Effector memory CD4-positive, alpha-beta T cell (primary cell): ENCODE results near the gene HMGN4.

Experiments
- DNase-seq, 3 donors: peaks; one replicate each; pipeline ENCODE4 v3.0.0-alpha.2; 2020
- H3K27ac ChIP-seq: 2 replicates; pipeline ENCODE4 v1.7.0; 2013; ENCODE audit warnings: mild to moderate bottlenecking, low read length, moderate library complexity; ENCODE audit not compliant: insufficient read depth, poor library complexity, severe bottlenecking
- H3K27me3 ChIP-seq: replicated peaks from 2 replicates; pipeline ENCODE4 v1.7.0; 2013; ENCODE audit warnings: mild to moderate bottlenecking, low read length; ENCODE audit not compliant: insufficient read depth, control insufficient read depth, poor library complexity, severe bottlenecking
- H3K36me3 ChIP-seq: 2 replicates; pipeline ENCODE4 v1.7.0; 2013; ENCODE audit warnings: mild to moderate bottlenecking, low read length, moderate library complexity; ENCODE audit not compliant: control insufficient read depth, insufficient read depth
- H3K4me1 ChIP-seq: 2 replicates; pipeline ENCODE4 v1.7.0; 2013; ENCODE audit warnings: low read length, mild to moderate bottlenecking; ENCODE audit not compliant: control insufficient read depth, insufficient read depth, poor library complexity, severe bottlenecking
- H3K4me3 ChIP-seq: 2 replicates; pipeline ENCODE4 v1.7.0; 2013; ENCODE audit warnings: low read length, low read depth, mild to moderate bottlenecking; ENCODE audit not compliant: insufficient read depth, poor library complexity, severe bottlenecking
- H3K9me3 ChIP-seq: 2 replicates; pipeline ENCODE4 v1.7.0; 2013; ENCODE audit warnings: mild to moderate bottlenecking, low read length, moderate library complexity; ENCODE audit not compliant: control insufficient read depth

The HMGN4 gene

DNA sequence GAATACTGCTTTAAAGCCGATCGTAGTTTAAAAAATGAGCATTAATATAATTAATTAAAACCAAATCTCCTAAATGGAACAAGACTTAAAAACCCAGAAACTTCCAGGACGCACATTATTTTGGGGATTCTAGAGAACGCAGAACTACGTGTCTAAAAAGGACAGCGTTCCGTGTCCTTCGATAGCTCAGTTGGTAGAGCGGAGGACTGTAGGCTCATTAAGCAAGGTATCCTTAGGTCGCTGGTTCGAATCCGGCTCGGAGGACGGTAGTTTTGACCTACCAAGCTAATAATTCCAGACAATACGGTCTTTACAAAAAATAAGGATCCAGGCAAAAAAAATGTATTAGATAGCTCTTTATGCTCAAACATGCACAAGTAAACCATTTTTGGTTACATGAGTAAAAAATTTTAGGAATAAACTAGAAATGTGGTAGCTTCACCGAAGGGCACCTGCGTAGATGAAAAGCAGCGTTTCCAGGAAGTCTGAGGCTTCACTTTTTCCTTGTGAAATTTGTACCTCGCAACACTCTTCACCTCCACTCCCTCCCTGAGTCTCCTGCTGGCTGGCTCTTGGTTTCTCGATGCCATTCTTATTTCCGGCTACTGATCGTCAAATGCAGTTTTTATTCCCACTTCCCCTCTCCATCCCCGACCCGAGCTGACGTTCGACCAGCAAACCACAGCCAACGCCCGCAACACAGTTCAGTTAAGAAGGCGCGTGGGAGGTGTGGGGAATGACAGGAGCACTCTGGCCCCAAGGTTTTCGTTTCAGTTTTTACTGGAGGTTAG, 39.0 kb downstream of the HMGN4 start:
- Histone ChIP-seq H3K27me3 (no peaks in the 10 kb centered on the region), H3K36me3 (no peaks in the 10 kb centered on the region), H3K9me3 (no peaks in the 10 kb centered on the region), H3K4me1 (no peaks in the 10 kb centered on the region), H3K4me3 (peak overlapping the region; percentile 38), H3K27ac (no peak overlapping the region)
- DNase-seq: peak in 1 of 3 donors; percentile 52

DNA sequence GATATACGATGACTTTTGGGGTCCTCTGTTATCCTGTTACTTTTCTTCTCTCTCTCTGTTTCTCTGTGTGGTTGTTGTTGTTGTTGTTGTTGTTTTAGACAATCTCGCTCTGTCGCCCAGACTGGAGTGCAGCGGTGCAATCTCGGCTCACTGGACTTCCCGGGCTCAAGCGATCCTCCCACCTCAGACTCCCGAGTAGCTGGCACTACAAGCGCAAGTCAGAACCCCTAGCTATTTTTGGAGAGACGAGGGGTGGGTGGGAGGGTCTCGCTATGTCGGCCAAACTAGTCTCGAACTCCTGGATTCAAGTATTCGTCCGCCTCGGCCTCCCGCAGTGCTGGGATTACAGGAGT, 39.5 kb downstream of the HMGN4 start:
- Histone ChIP-seq H3K36me3 (no peaks in the 10 kb centered on the region), H3K4me3 (peak overlapping the region; percentile 38), H3K4me1 (no peaks in the 10 kb centered on the region), H3K9me3 (no peaks in the 10 kb centered on the region), H3K27me3 (no peaks in the 10 kb centered on the region), H3K27ac (no peak overlapping the region)
- DNase-seq: no peak

DNA sequence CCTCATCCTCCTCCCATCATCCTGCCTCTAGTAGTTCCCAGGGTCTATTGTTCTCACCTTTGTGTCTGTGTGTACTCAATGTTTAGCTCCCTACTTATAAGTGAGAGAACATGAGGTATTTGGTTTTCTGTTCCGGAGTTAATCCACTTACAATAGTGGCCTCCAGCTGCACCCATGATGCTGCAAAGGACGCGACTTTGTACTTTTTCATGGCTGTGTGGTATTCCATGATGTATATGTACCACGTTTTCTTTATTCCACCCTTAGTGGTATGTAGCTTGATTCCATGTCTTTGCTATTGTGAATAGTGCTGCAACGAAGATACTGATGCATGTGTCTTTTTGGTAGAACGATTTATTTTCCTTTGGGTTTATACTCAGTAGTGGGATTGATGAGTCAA, 40.1 kb downstream of the HMGN4 start:
- Histone ChIP-seq H3K4me3 (no peak overlapping the region), H3K9me3 (no peaks in the 10 kb centered on the region), H3K27ac (no peak overlapping the region), H3K27me3 (no peaks in the 10 kb centered on the region), H3K4me1 (no peaks in the 10 kb centered on the region), H3K36me3 (no peaks in the 10 kb centered on the region)
- DNase-seq: no peak

DNA sequence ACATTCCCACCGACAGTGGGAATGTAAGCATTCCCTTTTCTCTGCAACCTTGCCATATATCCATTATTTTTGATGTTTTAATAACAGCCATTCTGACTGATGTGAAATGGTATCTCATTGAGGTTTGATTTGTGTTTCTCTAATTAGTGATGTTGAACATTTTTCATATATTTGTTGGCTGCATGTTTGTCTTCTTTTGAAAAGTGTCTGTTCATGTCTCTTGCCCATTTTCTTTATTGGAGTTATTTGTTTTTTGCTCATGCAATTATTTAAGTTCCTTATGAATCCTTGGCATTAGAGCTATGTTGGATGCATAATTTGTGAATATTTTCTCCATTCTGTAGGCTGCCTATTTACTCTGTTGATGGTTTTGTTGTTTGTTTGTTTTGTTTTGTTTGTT, 40.6 kb downstream of the HMGN4 start:
- H3K4me3 ChIP-seq: no peak overlapping the region
- no peaks in the 10 kb centered on the region for H3K27me3 ChIP-seq
- H3K4me1 ChIP-seq: no peaks in the 10 kb centered on the region
- H3K9me3 ChIP-seq: no peaks in the 10 kb centered on the region
- no peaks in the 10 kb centered on the region for H3K36me3 ChIP-seq
- no peak for DNase-seq
- H3K27ac ChIP-seq: no peak overlapping the region

DNA sequence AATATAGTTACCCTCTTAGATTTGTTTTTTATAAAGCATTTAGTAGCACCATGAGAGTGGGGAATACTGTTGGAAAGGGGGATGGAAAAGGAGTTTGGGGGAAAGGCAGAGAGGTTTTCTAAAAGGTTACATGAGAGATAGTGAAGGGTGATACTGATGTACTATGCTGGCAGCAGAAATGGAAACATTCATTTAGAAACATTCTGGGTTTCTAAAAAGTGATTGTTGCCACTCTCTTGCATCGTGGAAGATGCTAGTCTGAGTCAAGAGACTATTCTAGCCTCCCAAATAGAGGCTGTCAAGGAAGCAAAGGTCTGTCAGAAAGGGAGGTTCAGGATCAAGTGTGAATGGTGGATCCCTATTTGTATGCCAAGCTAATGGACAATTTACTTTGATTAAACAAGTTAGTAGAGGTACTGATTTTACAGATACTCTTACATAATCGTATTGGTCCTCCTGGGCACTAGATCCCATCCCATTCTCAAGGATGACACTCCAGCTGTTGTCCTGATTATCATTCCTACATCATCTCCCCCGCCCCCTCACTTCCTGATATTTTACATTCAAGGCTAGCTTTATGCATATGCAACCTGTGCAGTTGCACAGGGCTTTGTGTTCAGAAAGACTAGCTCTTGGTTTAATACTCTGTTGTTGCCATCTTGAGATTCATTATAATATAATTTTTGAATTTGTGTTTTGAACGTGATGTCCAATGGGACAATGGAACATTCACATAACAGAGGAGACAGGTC, 43.2 kb downstream of the HMGN4 start:
- no peaks in the 10 kb centered on the region for H3K4me1 ChIP-seq
- no peak overlapping the region for H3K27ac ChIP-seq
- no peak overlapping the region for H3K4me3 ChIP-seq
- H3K27me3 ChIP-seq: no peaks in the 10 kb centered on the region
- no peak for DNase-seq
- no peaks in the 10 kb centered on the region for H3K36me3 ChIP-seq
- no peaks in the 10 kb centered on the region for H3K9me3 ChIP-seq

DNA sequence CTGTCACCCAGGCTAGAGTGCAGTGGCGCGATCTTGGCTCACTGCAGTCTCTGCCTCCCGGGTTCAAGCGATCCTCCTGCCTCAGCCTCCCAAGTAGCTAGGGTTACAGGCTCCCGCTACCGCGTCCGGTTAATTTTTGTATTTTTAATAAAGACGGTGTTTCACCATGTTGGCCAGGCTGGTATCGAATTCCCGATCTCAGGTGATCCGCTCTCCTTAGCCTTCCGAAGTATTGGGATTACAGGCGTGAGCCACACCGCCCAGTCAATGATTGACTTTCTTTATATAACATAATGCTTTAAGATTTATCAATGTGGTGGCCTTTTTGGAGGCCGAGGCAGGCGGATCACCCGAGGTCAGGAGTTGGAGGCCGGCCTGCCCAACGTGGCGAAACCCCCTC, 50.8 kb downstream of the HMGN4 start:
- Histone ChIP-seq H3K4me3 (no peak overlapping the region), H3K27me3 (peaks cover 4% of the 10 kb centered on the region), H3K36me3 (no peaks in the 10 kb centered on the region), H3K27ac (no peak overlapping the region), H3K9me3 (no peaks in the 10 kb centered on the region), H3K4me1 (no peaks in the 10 kb centered on the region)
- no peak for DNase-seq

DNA sequence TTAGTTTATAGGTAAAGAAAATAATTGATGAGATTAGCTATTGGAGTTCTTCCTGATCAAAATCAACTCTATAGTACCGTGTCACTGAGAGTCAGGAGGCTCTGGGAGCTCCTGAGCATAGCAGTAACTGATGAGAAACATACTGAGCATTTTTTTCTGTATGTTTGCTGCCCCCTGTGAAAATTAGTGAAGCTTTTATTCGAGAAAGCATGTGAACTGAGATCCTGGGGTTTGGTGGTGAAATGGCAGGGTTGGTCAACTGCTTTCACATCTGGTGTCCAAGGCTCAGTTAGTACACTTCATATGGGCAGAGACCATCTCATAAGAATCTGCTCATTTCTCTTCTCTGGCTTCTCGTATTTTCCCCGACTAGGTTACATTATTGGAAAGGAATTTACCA, 54.5 kb downstream of the HMGN4 start:
- H3K27ac ChIP-seq: no peak overlapping the region
- no peak overlapping the region for H3K4me3 ChIP-seq
- peaks cover 3% of the 10 kb centered on the region for H3K4me1 ChIP-seq

DNA sequence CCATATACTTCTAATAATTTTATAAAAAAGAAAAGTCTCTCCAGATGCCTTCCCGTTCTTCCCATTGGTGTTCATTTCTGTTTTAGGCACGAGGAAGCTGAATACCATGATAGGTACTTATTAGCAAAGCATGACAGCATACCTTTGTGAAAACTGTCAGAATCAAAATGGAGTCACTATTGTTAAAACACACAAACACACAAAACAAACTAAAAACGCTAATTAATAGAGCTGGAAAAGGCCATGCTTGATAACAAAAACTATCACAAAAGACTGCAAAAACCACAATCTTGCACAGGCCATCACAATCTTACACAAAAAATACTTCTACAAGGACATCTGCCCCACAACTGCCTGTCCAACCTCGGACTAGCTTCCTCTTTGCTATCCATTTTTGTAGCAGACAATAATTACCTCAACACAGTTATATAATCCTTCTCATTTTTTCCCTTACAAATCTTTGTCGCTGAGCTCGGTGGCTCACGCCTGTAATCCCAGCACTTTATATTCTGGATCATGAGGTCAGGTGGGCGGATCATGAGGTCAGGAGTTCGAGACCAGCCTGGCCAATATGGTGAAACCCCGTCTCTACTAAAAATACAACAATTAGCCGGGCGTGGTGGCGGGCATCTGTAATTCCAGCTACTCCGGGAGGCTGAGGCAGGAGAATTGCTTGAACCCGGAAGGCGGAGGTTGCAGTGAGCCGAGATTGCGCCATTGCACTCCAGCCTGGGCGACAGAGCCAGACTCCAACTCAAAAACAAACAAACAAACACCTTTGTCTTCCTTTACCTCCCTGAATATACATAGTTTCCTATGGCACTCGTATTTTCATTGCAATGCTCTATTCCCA, 55.3 kb downstream of the HMGN4 start:
- no peak for DNase-seq
- Histone ChIP-seq H3K36me3 (peaks cover 5% of the 10 kb centered on the region), H3K4me3 (no peak overlapping the region), H3K4me1 (peaks cover 9% of the 10 kb centered on the region), H3K9me3 (no peaks in the 10 kb centered on the region), H3K27me3 (peaks cover 4% of the 10 kb centered on the region), H3K27ac (no peak overlapping the region)

More for the DNA sequence above, 54.5 kb downstream of the HMGN4 start:
- Histone ChIP-seq H3K36me3 (no peaks in the 10 kb centered on the region), H3K27me3 (peaks cover 4% of the 10 kb centered on the region), H3K9me3 (no peaks in the 10 kb centered on the region)
- no peak for DNase-seq

DNA sequence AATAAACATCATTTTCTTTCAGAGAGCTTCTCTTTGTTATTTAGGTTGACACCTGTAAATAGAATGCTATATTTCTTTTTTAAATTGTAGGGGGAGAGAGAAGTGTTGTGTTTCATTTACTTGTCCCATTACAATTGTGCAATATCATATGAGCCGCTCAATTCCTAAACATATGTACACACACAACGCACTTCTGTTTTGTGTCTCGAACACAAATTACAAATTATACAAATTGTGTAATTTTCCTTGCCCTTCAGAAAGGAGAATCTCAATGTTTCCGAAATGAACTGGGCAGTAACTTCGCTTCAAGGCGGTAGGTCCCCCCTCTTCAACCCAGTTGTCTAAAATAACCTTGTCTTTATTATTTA, 55.9 kb downstream of the HMGN4 start:
- no peak for DNase-seq
- H3K4me3 ChIP-seq: no peak overlapping the region
- peaks cover 9% of the 10 kb centered on the region for H3K4me1 ChIP-seq
- H3K36me3 ChIP-seq: peaks cover 10% of the 10 kb centered on the region
- H3K27me3 ChIP-seq: peaks cover 4% of the 10 kb centered on the region
- no peaks in the 10 kb centered on the region for H3K9me3 ChIP-seq
- no peak overlapping the region for H3K27ac ChIP-seq
